ENCODE measurements around the gene ABHD8. TPM values are rescaled to one million over a fixed set of nuclear protein-coding genes. Genes with fewer than 3 reads are reported as not detected.

The ABHD8 gene
- total and polyA plus RNA-seq, 2 of the 13 experiments (the other 11 are each of a cell fraction or from before 2014, with no cell fraction given): 6.3 to 7.2 TPM

- TF ChIP-seq, protein P1, sequence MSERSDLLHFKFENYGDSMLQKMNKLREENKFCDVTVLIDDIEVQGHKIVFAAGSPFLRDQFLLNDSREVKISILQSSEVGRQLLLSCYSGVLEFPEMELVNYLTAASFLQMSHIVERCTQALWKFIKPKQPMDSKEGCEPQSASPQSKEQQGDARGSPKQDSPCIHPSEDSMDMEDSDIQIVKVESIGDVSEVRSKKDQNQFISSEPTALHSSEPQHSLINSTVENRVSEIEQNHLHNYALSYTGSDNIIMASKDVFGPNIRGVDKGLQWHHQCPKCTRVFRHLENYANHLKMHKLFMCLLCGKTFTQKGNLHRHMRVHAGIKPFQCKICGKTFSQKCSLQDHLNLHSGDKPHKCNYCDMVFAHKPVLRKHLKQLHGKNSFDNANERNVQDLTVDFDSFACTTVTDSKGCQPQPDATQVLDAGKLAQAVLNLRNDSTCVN (CRISPR knock-in tag; IDR thresholded peaks at IDR 0.05; ENCODE audit: borderline replicate concordance): peak; percentile 33; the same call in 1 of the 2 replicates
- TF ChIP-seq ZMYM2 (CRISPR knock-in tag; IDR thresholded peaks at IDR 0.05) (no peak), NR2F1 (CRISPR knock-in tag; IDR thresholded peaks at IDR 0.05) (no peak), ARID3A (IDR thresholded peaks at IDR 0.05; ENCODE audit: low read depth, low read length) (no peak), RCOR2 (CRISPR knock-in tag; IDR thresholded peaks at IDR 0.05) (0 out of 2 replicates have a peak, but pooled peaks have one; percentile 43), IKZF4 (CRISPR knock-in tag; IDR thresholded peaks at IDR 0.05; ENCODE audit: borderline replicate concordance, low read depth, not compliant biosample characterization) (peak; percentile 4), ESRRA (CRISPR knock-in tag; IDR thresholded peaks at IDR 0.05; ENCODE audit: low read depth) (peak; percentile 26; the same call in 1 of the 2 replicates), EP300 (IDR thresholded peaks at IDR 0.05; ENCODE audit: low read depth in 2 of 2, low read length in 2 of 2) (no peak), EP300 (CRISPR knock-in tag; IDR thresholded peaks at IDR 0.05; ENCODE audit: borderline replicate concordance) (no peak), NCOA5 (CRISPR knock-in tag; IDR thresholded peaks at IDR 0.05) (no peak), ZBTB33 (CRISPR knock-in tag; IDR thresholded peaks at IDR 0.05) (peak; percentile 94), ONECUT2 (CRISPR knock-in tag; IDR thresholded peaks at IDR 0.05) (peak; percentile 86), BCL3 (CRISPR knock-in tag; IDR thresholded peaks at IDR 0.05) (no peak), ZNF589 (CRISPR knock-in tag; conservative IDR thresholded peaks at IDR 0.05) (no peak), SP2 (CRISPR knock-in tag; IDR thresholded peaks at IDR 0.05) (no peak), SP5 (CRISPR knock-in tag; IDR thresholded peaks at IDR 0.05; ENCODE audit: borderline replicate concordance, low read depth) (peak; percentile 81)
- TF ChIP-seq, protein P2, sequence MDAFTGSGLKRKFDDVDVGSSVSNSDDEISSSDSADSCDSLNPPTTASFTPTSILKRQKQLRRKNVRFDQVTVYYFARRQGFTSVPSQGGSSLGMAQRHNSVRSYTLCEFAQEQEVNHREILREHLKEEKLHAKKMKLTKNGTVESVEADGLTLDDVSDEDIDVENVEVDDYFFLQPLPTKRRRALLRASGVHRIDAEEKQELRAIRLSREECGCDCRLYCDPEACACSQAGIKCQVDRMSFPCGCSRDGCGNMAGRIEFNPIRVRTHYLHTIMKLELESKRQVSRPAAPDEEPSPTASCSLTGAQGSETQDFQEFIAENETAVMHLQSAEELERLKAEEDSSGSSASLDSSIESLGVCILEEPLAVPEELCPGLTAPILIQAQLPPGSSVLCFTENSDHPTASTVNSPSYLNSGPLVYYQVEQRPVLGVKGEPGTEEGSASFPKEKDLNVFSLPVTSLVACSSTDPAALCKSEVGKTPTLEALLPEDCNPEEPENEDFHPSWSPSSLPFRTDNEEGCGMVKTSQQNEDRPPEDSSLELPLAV (CRISPR knock-in tag; conservative IDR thresholded peaks at IDR 0.05; ENCODE audit: low read depth): no peak
- TF ChIP-seq, protein P3, sequence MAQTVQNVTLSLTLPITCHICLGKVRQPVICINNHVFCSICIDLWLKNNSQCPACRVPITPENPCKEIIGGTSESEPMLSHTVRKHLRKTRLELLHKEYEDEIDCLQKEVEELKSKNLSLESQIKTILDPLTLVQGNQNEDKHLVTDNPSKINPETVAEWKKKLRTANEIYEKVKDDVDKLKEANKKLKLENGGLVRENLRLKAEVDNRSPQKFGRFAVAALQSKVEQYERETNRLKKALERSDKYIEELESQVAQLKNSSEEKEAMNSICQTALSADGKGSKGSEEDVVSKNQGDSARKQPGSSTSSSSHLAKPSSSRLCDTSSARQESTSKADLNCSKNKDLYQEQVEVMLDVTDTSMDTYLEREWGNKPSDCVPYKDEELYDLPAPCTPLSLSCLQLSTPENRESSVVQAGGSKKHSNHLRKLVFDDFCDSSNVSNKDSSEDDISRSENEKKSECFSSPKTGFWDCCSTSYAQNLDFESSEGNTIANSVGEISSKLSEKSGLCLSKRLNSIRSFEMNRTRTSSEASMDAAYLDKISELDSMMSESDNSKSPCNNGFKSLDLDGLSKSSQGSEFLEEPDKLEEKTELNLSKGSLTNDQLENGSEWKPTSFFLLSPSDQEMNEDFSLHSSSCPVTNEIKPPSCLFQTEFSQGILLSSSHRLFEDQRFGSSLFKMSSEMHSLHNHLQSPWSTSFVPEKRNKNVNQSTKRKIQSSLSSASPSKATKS (CRISPR knock-in tag; IDR thresholded peaks at IDR 0.05): no peak
Observed at GRCh38 chr19:17333611-17334413, 30.6 kb upstream of the ABHD8 start (continued).
